Measurements from ENCODE around the gene ISG20. TPM values are rescaled to one million over a fixed set of nuclear protein-coding genes. Genes with fewer than 3 reads are reported as not detected.
"Not testable (repeated sequence)": the region's sequence is repeated elsewhere in the genome, so short reads cannot be mapped to it uniquely, and the experiment has no call there.

Gene ISG20
- total and polyA plus RNA-seq, 9 donors, result 0.35 to 1.8 (median 0.71) TPM

- peaks cover 18% of the 10 kb centered on the region for H3K4me1 ChIP-seq (ENCODE audit: control insufficient read depth, insufficient read depth, low read length)
- 87% methylated on average over 8 of the region's 11 CpGs for WGBS (ENCODE audit: insufficient coverage)
- no peaks in the 10 kb centered on the region for H3K27me3 ChIP-seq (ENCODE audit: control insufficient read depth, insufficient read depth, low read length)
- peaks cover 14% of the 10 kb centered on the region for H3K36me3 ChIP-seq (ENCODE audit: control insufficient read depth, insufficient read depth, low read length)
- H3K9me3 ChIP-seq (replicated peaks; ENCODE audit: control insufficient read depth, low read depth, low read length), result no peaks in the 10 kb centered on the region
- DNase-seq, result no peak
- H3K4me3 ChIP-seq (ENCODE audit: low read length), result no peak overlapping the region
- no peak overlapping the region for H3K27ac ChIP-seq (ENCODE audit: low read length)
These were observed 2.8 kb upstream of the ISG20 start for GRCh38 chr15:88636050-88636449.

GRCh38 chr15:88636654-88637053 lies 2.2 kb upstream of the ISG20 start:
- DNase-seq, result no peak
- H3K36me3 ChIP-seq (ENCODE audit: control insufficient read depth, insufficient read depth, low read length), result peaks cover 8% of the 10 kb centered on the region
- H3K27ac ChIP-seq (ENCODE audit: low read length), result no peak overlapping the region
- peaks cover 18% of the 10 kb centered on the region for H3K4me1 ChIP-seq (ENCODE audit: control insufficient read depth, insufficient read depth, low read length)
- no peaks in the 10 kb centered on the region for H3K27me3 ChIP-seq (ENCODE audit: control insufficient read depth, insufficient read depth, low read length)
- 56% methylated on average over 5 of the region's 5 CpGs for WGBS (ENCODE audit: insufficient coverage)
- no peaks in the 10 kb centered on the region for H3K9me3 ChIP-seq (replicated peaks; ENCODE audit: control insufficient read depth, low read depth, low read length)
- no peak overlapping the region for H3K4me3 ChIP-seq (ENCODE audit: low read length)

GRCh38 chr15:88637436-88637835 lies 1.4 kb upstream of the ISG20 start:
- Histone ChIP-seq H3K27me3 (ENCODE audit: control insufficient read depth, insufficient read depth, low read length) (no peaks in the 10 kb centered on the region), H3K9me3 (replicated peaks; ENCODE audit: control insufficient read depth, low read depth, low read length) (no peaks in the 10 kb centered on the region)

GRCh38 chr15:88637841-88638625 lies 783 bp upstream of the ISG20 start:
- no CpG with 5 or more reads among the region's 7 CpGs for WGBS (ENCODE audit: insufficient coverage)
- DNase-seq, result no peak
- Histone ChIP-seq H3K4me1 (ENCODE audit: control insufficient read depth, insufficient read depth, low read length) (peaks cover 18% of the 10 kb centered on the region), H3K9me3 (replicated peaks; ENCODE audit: control insufficient read depth, low read depth, low read length) (no peaks in the 10 kb centered on the region), H3K36me3 (ENCODE audit: control insufficient read depth, insufficient read depth, low read length) (no peaks in the 10 kb centered on the region), H3K27me3 (ENCODE audit: control insufficient read depth, insufficient read depth, low read length) (no peaks in the 10 kb centered on the region), H3K4me3 (ENCODE audit: low read length) (peak overlapping the region; percentile 38), H3K27ac (ENCODE audit: low read length) (peak overlapping the region; percentile 60)

More at GRCh38 chr15:88637436-88637835, 1.4 kb upstream of the ISG20 start:
- Histone ChIP-seq H3K27ac (ENCODE audit: low read length) (no peak overlapping the region), H3K4me1 (ENCODE audit: control insufficient read depth, insufficient read depth, low read length) (peaks cover 18% of the 10 kb centered on the region), H3K4me3 (ENCODE audit: low read length) (no peak overlapping the region), H3K36me3 (ENCODE audit: control insufficient read depth, insufficient read depth, low read length) (peaks cover under 1% of the 10 kb centered on the region)
- 79% methylated on average over 6 of the region's 7 CpGs for whole genome bisulfite sequencing (ENCODE audit: insufficient coverage)
- no peak for DNase-seq

- Histone ChIP-seq H3K27ac (ENCODE audit: low read length) (no peak overlapping the region), H3K9me3 (replicated peaks; ENCODE audit: control insufficient read depth, low read depth, low read length) (no peaks in the 10 kb centered on the region), H3K36me3 (ENCODE audit: control insufficient read depth, insufficient read depth, low read length) (no peaks in the 10 kb centered on the region), H3K4me1 (ENCODE audit: control insufficient read depth, insufficient read depth, low read length) (peaks cover 18% of the 10 kb centered on the region), H3K4me3 (ENCODE audit: low read length) (no peak overlapping the region), H3K27me3 (ENCODE audit: control insufficient read depth, insufficient read depth, low read length) (no peaks in the 10 kb centered on the region)
- 87% methylated on average over 8 of the region's 12 CpGs for WGBS (ENCODE audit: insufficient coverage)
- no peak for DNase-seq
These were observed 3.2 kb downstream of the ISG20 start for GRCh38 chr15:88641959-88642452.

GRCh38 chr15:88642514-88642913 lies 3.7 kb downstream of the ISG20 start:
- H3K4me3 ChIP-seq (ENCODE audit: low read length); H3K9me3 ChIP-seq (replicated peaks; ENCODE audit: control insufficient read depth, low read depth, low read length); DNase-seq; H3K36me3 ChIP-seq (ENCODE audit: control insufficient read depth, insufficient read depth, low read length); H3K27ac ChIP-seq (ENCODE audit: low read length); H3K27me3 ChIP-seq (ENCODE audit: control insufficient read depth, insufficient read depth, low read length): not testable (repeated sequence)
- H3K4me1 ChIP-seq (ENCODE audit: control insufficient read depth, insufficient read depth, low read length), result peaks cover 18% of the 10 kb centered on the region
- 84% methylated on average over 4 of the region's 11 CpGs for WGBS (ENCODE audit: insufficient coverage)

GRCh38 chr15:88644741-88645140 lies 5.9 kb downstream of the ISG20 start:
- Histone ChIP-seq H3K27me3 (ENCODE audit: control insufficient read depth, insufficient read depth, low read length) (no peaks in the 10 kb centered on the region), H3K36me3 (ENCODE audit: control insufficient read depth, insufficient read depth, low read length) (no peaks in the 10 kb centered on the region), H3K9me3 (replicated peaks; ENCODE audit: control insufficient read depth, low read depth, low read length) (no peaks in the 10 kb centered on the region), H3K4me1 (ENCODE audit: control insufficient read depth, insufficient read depth, low read length) (peaks cover 12% of the 10 kb centered on the region), H3K4me3 (ENCODE audit: low read length) (no peak overlapping the region), H3K27ac (ENCODE audit: low read length) (no peak overlapping the region)
- no peak for DNase-seq
- WGBS (ENCODE audit: insufficient coverage), result 93% methylated on average over 7 of the region's 9 CpGs

- DNase-seq, result no peak
- Histone ChIP-seq H3K4me1 (ENCODE audit: control insufficient read depth, insufficient read depth, low read length) (peaks cover 12% of the 10 kb centered on the region), H3K4me3 (ENCODE audit: low read length) (no peak overlapping the region), H3K36me3 (ENCODE audit: control insufficient read depth, insufficient read depth, low read length) (no peaks in the 10 kb centered on the region), H3K9me3 (replicated peaks; ENCODE audit: control insufficient read depth, low read depth, low read length) (no peaks in the 10 kb centered on the region), H3K27me3 (ENCODE audit: control insufficient read depth, insufficient read depth, low read length) (no peaks in the 10 kb centered on the region), H3K27ac (ENCODE audit: low read length) (no peak overlapping the region)
- WGBS (ENCODE audit: insufficient coverage), result 86% methylated on average over 12 of the region's 14 CpGs
These were observed 6.6 kb downstream of the ISG20 start for GRCh38 chr15:88645171-88646087.

- peaks cover 12% of the 10 kb centered on the region for H3K4me1 ChIP-seq (ENCODE audit: control insufficient read depth, insufficient read depth, low read length)
- no peaks in the 10 kb centered on the region for H3K27me3 ChIP-seq (ENCODE audit: control insufficient read depth, insufficient read depth, low read length)
- H3K36me3 ChIP-seq (ENCODE audit: control insufficient read depth, insufficient read depth, low read length), result no peaks in the 10 kb centered on the region
- H3K27ac ChIP-seq (ENCODE audit: low read length), result no peak overlapping the region
- no CpG with 5 or more reads among the region's 1 CpG for WGBS (ENCODE audit: insufficient coverage)
- DNase-seq, result no peak
- H3K9me3 ChIP-seq (replicated peaks; ENCODE audit: control insufficient read depth, low read depth, low read length), result no peaks in the 10 kb centered on the region
- no peak overlapping the region for H3K4me3 ChIP-seq (ENCODE audit: low read length)
These were observed 7.2 kb downstream of the ISG20 start for GRCh38 chr15:88646088-88646405.

- no CpG with 5 or more reads among the region's 5 CpGs for WGBS (ENCODE audit: insufficient coverage)
- Histone ChIP-seq H3K4me1 (ENCODE audit: control insufficient read depth, insufficient read depth, low read length) (peaks cover 12% of the 10 kb centered on the region), H3K4me3 (ENCODE audit: low read length) (no peak overlapping the region), H3K27me3 (ENCODE audit: control insufficient read depth, insufficient read depth, low read length) (no peaks in the 10 kb centered on the region), H3K27ac (ENCODE audit: low read length) (no peak overlapping the region), H3K36me3 (ENCODE audit: control insufficient read depth, insufficient read depth, low read length) (no peaks in the 10 kb centered on the region), H3K9me3 (replicated peaks; ENCODE audit: control insufficient read depth, low read depth, low read length) (no peaks in the 10 kb centered on the region)
- no peak for DNase-seq
These were observed 8.1 kb downstream of the ISG20 start for GRCh38 chr15:88646951-88647350.

Measured in muscle of leg (tissue), 11 donors.